GM21447 (cell line): ENCODE data around the gene CSF2RB.

ENCODE experiments used
- ATAC-seq: cut with Tn5 transposase; IDR thresholded peaks from one replicate; pipeline ENCODE4 v1.9.1; 2021; ENCODE audit not compliant: unreplicated experiment

Gene CSF2RB

GRCh38 chr22:36887162-36887561, 26.3 kb upstream of the CSF2RB start:
- no peak for ATAC-seq

GRCh38 chr22:36891646-36892045, 21.8 kb upstream of the CSF2RB start:
- no peak for ATAC-seq

GRCh38 chr22:36892292-36892691, 21.1 kb upstream of the CSF2RB start:
- ATAC-seq, result no peak

- ATAC-seq, result no peak
Measured at GRCh38 chr22:36893262-36893661, 20.2 kb upstream of the CSF2RB start.

GRCh38 chr22:36894266-36894665, 19.2 kb upstream of the CSF2RB start:
- ATAC-seq, result no peak

GRCh38 chr22:36897611-36898010, 15.8 kb upstream of the CSF2RB start:
- no peak for ATAC-seq

GRCh38 chr22:36898690-36899089, 14.7 kb upstream of the CSF2RB start:
- no peak for ATAC-seq

- ATAC-seq, result no peak
Measured at GRCh38 chr22:36899498-36899897, 13.9 kb upstream of the CSF2RB start.

GRCh38 chr22:36900225-36900624, 13.2 kb upstream of the CSF2RB start:
- ATAC-seq, result no peak

GRCh38 chr22:36900880-36901279, 12.5 kb upstream of the CSF2RB start:
- no peak for ATAC-seq

GRCh38 chr22:36901411-36902142, 11.9 kb upstream of the CSF2RB start:
- peak; percentile 62 for ATAC-seq

GRCh38 chr22:36902143-36902926, 11.1 kb upstream of the CSF2RB start:
- no peak for ATAC-seq

- no peak for ATAC-seq
Measured at GRCh38 chr22:36904260-36904880, 9.1 kb upstream of the CSF2RB start.

GRCh38 chr22:36907253-36908195, 5.9 kb upstream of the CSF2RB start:
- no peak for ATAC-seq

- no peak for ATAC-seq
Measured at GRCh38 chr22:36910461-36910860, 3.0 kb upstream of the CSF2RB start.

- no peak for ATAC-seq
Measured at GRCh38 chr22:36911887-36912661, 1.4 kb upstream of the CSF2RB start.

- ATAC-seq, result no peak
Measured at GRCh38 chr22:36912694-36913426, 568 bp upstream of the CSF2RB start.

- ATAC-seq, result no peak
Measured at GRCh38 chr22:36914390-36914752, 943 bp downstream of the CSF2RB start.

GRCh38 chr22:36916034-36916433, 2.6 kb downstream of the CSF2RB start:
- ATAC-seq, result no peak
